Prostate gland (tissue), 2 donors: Measurements from ENCODE around the gene MMS19.

Experiments used
- CTCF ChIP-seq, 4 experiments: fragments of 200-600 bp in 2 of 4; fragments of 450-650 bp in 2 of 4; sonication (generic) in 2 of 4; IDR thresholded peaks; 1 replicate in 3 of 4; 2 replicates in 1 of 4; pipeline ENCODE4 v1.5.1; 2016 to 2019; ENCODE audit warnings: antibody characterized with exemption in 4 of 4, mild to moderate bottlenecking in 2 of 4, moderate library complexity in 2 of 4
- POLR2A ChIP-seq: fragments of 450-650 bp; IDR thresholded peaks from one replicate; pipeline ENCODE4 v1.6.1; 2016; ENCODE audit warnings: antibody characterized with exemption, mild to moderate bottlenecking
- POLR2AphosphoS5 ChIP-seq: sonication (generic); formaldehyde crosslinking; IDR thresholded peaks from one replicate; pipeline ENCODE4 v1.6.1; 2017; ENCODE audit warnings: antibody characterized with exemption

GRCh38 chr10:97547962-97548361, 49.7 kb upstream of the MMS19 start:
- TF ChIP-seq CTCF (IDR thresholded peaks at IDR 0.05) (no peak), POLR2A (no peak), POLR2AphosphoS5 (no peak)
